HepG2 (cell line): Measurements from ENCODE around the gene ZKSCAN4. TPM values are rescaled to one million over a fixed set of nuclear protein-coding genes. Genes with fewer than 3 reads are reported as not detected.

Experiments
- ATRX ChIP-seq: sonication (generic); formaldehyde crosslinking; IDR thresholded peaks from 2 replicates; pipeline ENCODE4 v1.4.0; 2020; ENCODE audit warnings: missing genetic modification reagents, borderline replicate concordance
- FOSL2 ChIP-seq: sonication (generic); formaldehyde crosslinking; IDR thresholded peaks from 2 replicates; pipeline ENCODE4 v1.4.0; 2020; ENCODE audit warnings: missing genetic modification reagents
- JDP2 ChIP-seq: sonication (generic); formaldehyde crosslinking; IDR thresholded peaks from 2 replicates; pipeline ENCODE4 v1.8.1; 2022; ENCODE audit warnings: missing genetic modification reagents, borderline replicate concordance
- LCORL ChIP-seq, 2 experiments: fragments of 450-650 bp in 1 of 2; sonication (generic) in 1 of 2; formaldehyde crosslinking in 1 of 2; IDR thresholded peaks; 2 replicates each; pipeline versions ENCODE4 v1.5.0 to v1.6.1; 2017 to 2020; ENCODE audit warnings: antibody characterized with exemption in 1 of 2, missing genetic modification reagents in 1 of 2
- MTF2 ChIP-seq: sonication (generic); formaldehyde crosslinking; IDR thresholded peaks from 2 replicates; pipeline ENCODE4 v1.5.0; 2020; ENCODE audit warnings: missing genetic modification reagents, borderline replicate concordance
- NFE2 ChIP-seq: sonication (generic); formaldehyde crosslinking; IDR thresholded peaks from 2 replicates; pipeline ENCODE4 v1.4.0; 2020; ENCODE audit warnings: missing genetic modification reagents
- RARA ChIP-seq: IDR thresholded peaks from 2 replicates; pipeline ENCODE4 v1.6.1; 2016; ENCODE audit warnings: missing genetic modification reagents, missing compliant biosample characterization
- SCMH1 ChIP-seq: sonication (generic); formaldehyde crosslinking; IDR thresholded peaks from 2 replicates; pipeline ENCODE4 v1.9.0; 2021; ENCODE audit warnings: missing genetic modification reagents, mild to moderate bottlenecking, borderline replicate concordance
- SUZ12 ChIP-seq: fragments of 150-350 bp; IDR thresholded peaks from 2 replicates; pipeline ENCODE4 v1.6.1; 2014; ENCODE audit warnings: low read depth, low read length
- TSC22D2 ChIP-seq: sonication (generic); formaldehyde crosslinking; IDR thresholded peaks from 2 replicates; pipeline ENCODE4 v1.5.1; 2020; ENCODE audit warnings: missing genetic modification reagents, mild to moderate bottlenecking, borderline replicate concordance
- ZNF430 ChIP-seq: sonication (generic); formaldehyde crosslinking; IDR thresholded peaks from 2 replicates; pipeline ENCODE4 v1.9.0; 2021; ENCODE audit warnings: mild to moderate bottlenecking, missing genetic modification reagents
- ZNF451 ChIP-seq: sonication (generic); formaldehyde crosslinking; IDR thresholded peaks from 2 replicates; pipeline ENCODE4 v1.5.0; 2020; ENCODE audit warnings: mild to moderate bottlenecking, missing genetic modification reagents
- ZNF552 ChIP-seq: sonication (generic); formaldehyde crosslinking; IDR thresholded peaks from 2 replicates; pipeline ENCODE4 v1.9.0; 2022; ENCODE audit warnings: missing genetic modification reagents, mild to moderate bottlenecking, borderline replicate concordance
- ZNF724P ChIP-seq: sonication (generic); formaldehyde crosslinking; IDR thresholded peaks from 2 replicates; pipeline ENCODE4 v1.8.0; 2022; ENCODE audit warnings: missing genetic modification reagents, borderline replicate concordance
- ZNF850 ChIP-seq: sonication (generic); formaldehyde crosslinking; conservative IDR thresholded peaks from 2 replicates; pipeline ENCODE4 v1.9.0; 2021; ENCODE audit warnings: mild to moderate bottlenecking, missing genetic modification reagents
- polyA plus RNA-seq, 8 experiments: library from polyadenylated mRNA; depleted of rRNA in 3 of 8; stranded (reverse) in 7 of 8; unstranded in 1 of 8; fragments of >200 nt; fragmentation: Illumina TruSeq in 4 of 8; extraction: Trizol in 4 of 8; gene quantifications; 2 replicates each; pipeline versions ENCODE4 v1.2.1 to v1.2.3, GENCODE V29; 2011 to 2016; ENCODE audit warnings: low read depth in 4 of 8, missing spikeins in 1 of 8, mixed read lengths in 1 of 8; ENCODE audit not compliant: insufficient read depth in 1 of 8
- total RNA-seq, 5 experiments: library from RNA; depleted of rRNA; stranded (reverse); fragments of >200 nt; fragmentation: Illumina TruSeq; extraction: Trizol; gene quantifications; 2 replicates each; pipeline ENCODE4 v1.2.3, GENCODE V29; 2016; ENCODE audit warnings: low read depth in 1 of 5
- TF ChIP-seq, protein P1 (sequence below): sonication (generic); formaldehyde crosslinking; IDR thresholded peaks from 2 replicates; pipeline ENCODE4 v1.5.1; 2020; ENCODE audit warnings: mild to moderate bottlenecking, missing genetic modification reagents, moderate library complexity
- TF ChIP-seq, protein P2 (sequence below): sonication (generic); formaldehyde crosslinking; IDR thresholded peaks from 2 replicates; pipeline ENCODE4 v1.5.0; 2020; ENCODE audit warnings: missing genetic modification reagents
- TF ChIP-seq, protein P3 (sequence below): sonication (generic); formaldehyde crosslinking; IDR thresholded peaks from 2 replicates; pipeline ENCODE4 v1.8.0; 2022; ENCODE audit warnings: low read depth, missing genetic modification reagents
- TF ChIP-seq, protein P4 (sequence below): sonication (generic); formaldehyde crosslinking; IDR thresholded peaks from 2 replicates; pipeline ENCODE4 v1.5.0; 2020; ENCODE audit warnings: missing genetic modification reagents

The ZKSCAN4 gene
- total and polyA plus RNA-seq, 2 of the 13 experiments (the other 11 are each of a cell fraction or from before 2014, with no cell fraction given): 2.9 to 7.8 TPM

DNA sequence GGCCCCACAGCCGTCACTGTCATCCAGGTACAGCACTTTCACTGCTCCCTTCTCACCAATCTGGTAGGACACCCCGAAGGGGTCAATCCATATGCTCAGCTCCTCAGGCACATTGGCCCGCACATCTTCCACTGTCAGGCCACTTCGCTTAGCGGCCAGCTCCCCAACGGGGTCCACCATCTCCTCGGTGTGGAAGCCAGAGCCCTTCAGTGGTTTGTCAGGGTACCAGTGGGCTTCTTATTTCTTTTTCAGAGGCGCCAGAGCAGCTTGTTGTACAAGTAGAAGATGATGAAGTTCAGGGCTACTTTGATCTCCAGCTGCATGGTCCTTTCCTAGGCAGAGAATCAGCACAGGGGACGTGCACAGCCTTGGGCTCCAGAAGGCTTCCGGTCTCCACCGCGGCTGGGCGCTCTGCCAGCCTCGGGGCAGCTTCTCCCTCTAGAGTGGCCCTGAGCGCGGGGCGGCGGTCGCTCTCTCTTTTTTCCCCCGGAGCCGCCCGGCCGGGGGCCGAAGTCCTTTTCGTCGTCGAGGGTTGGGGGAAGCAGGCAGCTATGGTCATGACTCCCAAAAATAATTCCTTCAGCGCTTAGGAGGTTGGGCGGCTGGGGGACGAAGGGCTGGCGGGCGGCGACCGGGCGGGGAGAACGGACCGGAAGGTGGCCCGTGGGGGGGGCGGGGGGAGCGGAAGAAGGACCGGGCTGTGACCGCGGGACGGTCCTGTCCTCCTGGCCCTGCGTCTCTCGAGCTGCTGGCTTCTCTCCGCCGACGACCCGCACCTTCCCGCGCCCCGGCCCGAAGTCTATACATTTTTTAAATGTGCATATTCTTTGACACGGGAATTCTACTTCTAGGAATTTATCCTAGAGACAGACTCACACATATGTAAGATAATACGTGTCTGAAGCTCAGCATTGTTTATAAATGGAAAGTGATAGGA is 33.5 kb downstream of the ZKSCAN4 start (continued):
- TF ChIP-seq, protein P1, sequence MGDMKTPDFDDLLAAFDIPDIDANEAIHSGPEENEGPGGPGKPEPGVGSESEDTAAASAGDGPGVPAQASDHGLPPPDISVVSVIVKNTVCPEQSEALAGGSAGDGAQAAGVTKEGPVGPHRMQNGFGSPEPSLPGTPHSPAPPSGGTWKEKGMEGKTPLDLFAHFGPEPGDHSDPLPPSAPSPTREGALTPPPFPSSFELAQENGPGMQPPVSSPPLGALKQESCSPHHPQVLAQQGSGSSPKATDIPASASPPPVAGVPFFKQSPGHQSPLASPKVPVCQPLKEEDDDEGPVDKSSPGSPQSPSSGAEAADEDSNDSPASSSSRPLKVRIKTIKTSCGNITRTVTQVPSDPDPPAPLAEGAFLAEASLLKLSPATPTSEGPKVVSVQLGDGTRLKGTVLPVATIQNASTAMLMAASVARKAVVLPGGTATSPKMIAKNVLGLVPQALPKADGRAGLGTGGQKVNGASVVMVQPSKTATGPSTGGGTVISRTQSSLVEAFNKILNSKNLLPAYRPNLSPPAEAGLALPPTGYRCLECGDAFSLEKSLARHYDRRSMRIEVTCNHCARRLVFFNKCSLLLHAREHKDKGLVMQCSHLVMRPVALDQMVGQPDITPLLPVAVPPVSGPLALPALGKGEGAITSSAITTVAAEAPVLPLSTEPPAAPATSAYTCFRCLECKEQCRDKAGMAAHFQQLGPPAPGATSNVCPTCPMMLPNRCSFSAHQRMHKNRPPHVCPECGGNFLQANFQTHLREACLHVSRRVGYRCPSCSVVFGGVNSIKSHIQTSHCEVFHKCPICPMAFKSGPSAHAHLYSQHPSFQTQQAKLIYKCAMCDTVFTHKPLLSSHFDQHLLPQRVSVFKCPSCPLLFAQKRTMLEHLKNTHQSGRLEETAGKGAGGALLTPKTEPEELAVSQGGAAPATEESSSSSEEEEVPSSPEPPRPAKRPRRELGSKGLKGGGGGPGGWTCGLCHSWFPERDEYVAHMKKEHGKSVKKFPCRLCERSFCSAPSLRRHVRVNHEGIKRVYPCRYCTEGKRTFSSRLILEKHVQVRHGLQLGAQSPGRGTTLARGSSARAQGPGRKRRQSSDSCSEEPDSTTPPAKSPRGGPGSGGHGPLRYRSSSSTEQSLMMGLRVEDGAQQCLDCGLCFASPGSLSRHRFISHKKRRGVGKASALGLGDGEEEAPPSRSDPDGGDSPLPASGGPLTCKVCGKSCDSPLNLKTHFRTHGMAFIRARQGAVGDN (CRISPR knock-in tag): peak; percentile 94
- TF ChIP-seq RARA (CRISPR knock-in tag) (peak; percentile 40; the same call in 1 of the 2 replicates), ZNF430 (CRISPR knock-in tag) (peak; percentile 78; the same call in 1 of the 2 replicates), ZNF552 (CRISPR knock-in tag) (0 out of 2 replicates have a peak, but pooled peaks have one; percentile 45), ZNF850 (no peak), ZNF724P (no peak), MTF2 (no peak), TSC22D2 (CRISPR knock-in tag) (no peak), FOSL2 (CRISPR knock-in tag) (peak; percentile 9; the same call in 1 of the 2 replicates), SUZ12 (no peak), NFE2 (CRISPR knock-in tag) (no peak), ATRX (CRISPR knock-in tag) (no peak), JDP2 (CRISPR knock-in tag) (no peak), SCMH1 (no peak), ZNF451 (CRISPR knock-in tag) (peak; percentile 56; the same call in 1 of the 2 replicates), LCORL (IDR thresholded peaks at IDR 0.05) (no peak), LCORL (CRISPR knock-in tag; IDR thresholded peaks at IDR 0.05) (peak; percentile 67; the same call in 1 of the 2 replicates)
- TF ChIP-seq, protein P2, sequence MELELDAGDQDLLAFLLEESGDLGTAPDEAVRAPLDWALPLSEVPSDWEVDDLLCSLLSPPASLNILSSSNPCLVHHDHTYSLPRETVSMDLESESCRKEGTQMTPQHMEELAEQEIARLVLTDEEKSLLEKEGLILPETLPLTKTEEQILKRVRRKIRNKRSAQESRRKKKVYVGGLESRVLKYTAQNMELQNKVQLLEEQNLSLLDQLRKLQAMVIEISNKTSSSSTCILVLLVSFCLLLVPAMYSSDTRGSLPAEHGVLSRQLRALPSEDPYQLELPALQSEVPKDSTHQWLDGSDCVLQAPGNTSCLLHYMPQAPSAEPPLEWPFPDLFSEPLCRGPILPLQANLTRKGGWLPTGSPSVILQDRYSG (CRISPR knock-in tag): peak; percentile 95
- TF ChIP-seq, protein P3, sequence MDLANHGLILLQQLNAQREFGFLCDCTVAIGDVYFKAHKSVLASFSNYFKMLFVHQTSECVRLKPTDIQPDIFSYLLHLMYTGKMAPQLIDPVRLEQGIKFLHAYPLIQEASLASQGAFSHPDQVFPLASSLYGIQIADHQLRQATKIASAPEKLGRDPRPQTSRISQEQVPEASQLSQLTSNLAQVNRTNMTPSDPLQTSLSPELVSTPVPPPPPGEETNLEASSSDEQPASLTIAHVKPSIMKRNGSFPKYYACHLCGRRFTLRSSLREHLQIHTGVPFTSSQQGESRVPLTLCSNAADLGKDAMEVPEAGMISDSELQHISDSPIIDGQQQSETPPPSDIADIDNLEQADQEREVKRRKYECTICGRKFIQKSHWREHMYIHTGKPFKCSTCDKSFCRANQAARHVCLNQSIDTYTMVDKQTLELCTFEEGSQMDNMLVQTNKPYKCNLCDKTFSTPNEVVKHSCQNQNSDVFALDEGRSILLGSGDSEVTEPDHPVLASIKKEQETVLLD (CRISPR knock-in tag): peak; percentile 68
- TF ChIP-seq, protein P4, sequence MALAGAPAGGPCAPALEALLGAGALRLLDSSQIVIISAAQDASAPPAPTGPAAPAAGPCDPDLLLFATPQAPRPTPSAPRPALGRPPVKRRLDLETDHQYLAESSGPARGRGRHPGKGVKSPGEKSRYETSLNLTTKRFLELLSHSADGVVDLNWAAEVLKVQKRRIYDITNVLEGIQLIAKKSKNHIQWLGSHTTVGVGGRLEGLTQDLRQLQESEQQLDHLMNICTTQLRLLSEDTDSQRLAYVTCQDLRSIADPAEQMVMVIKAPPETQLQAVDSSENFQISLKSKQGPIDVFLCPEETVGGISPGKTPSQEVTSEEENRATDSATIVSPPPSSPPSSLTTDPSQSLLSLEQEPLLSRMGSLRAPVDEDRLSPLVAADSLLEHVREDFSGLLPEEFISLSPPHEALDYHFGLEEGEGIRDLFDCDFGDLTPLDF (CRISPR knock-in tag): peak; percentile 71
